ENCODE data around the gene TCF25. TPM values are rescaled to one million over a fixed set of nuclear protein-coding genes. Genes with fewer than 3 reads are reported as not detected.
"Not testable (repeated sequence)": the region's sequence is repeated elsewhere in the genome, so short reads cannot be mapped to it uniquely, and the experiment has no call there.

Gene TCF25
- total RNA-seq, 1 donor from 2014 or later = 82.2 TPM

GRCh38 chr16:89922884-89923639 lies 49.7 kb downstream of the TCF25 start, which contains the start of gene TUBB3:
TUBB3 (plus strand) TSS chr16:89923342; CDS start chr16:89923402, 60 bp downstream.
- intact Hi-C loops (cut with DNase I) = no loop called here
- ATAC-seq = peak; percentile 45
- DNase-seq (ENCODE audit: missing footprints) = peak; percentile 91

- DNase-seq (ENCODE audit: missing footprints) = no peak
- ATAC-seq = no peak
- intact Hi-C loops (cut with DNase I) = no loop called here
Observed at GRCh38 chr16:89923640-89924296, 50.4 kb downstream of the TCF25 start.

DNA sequence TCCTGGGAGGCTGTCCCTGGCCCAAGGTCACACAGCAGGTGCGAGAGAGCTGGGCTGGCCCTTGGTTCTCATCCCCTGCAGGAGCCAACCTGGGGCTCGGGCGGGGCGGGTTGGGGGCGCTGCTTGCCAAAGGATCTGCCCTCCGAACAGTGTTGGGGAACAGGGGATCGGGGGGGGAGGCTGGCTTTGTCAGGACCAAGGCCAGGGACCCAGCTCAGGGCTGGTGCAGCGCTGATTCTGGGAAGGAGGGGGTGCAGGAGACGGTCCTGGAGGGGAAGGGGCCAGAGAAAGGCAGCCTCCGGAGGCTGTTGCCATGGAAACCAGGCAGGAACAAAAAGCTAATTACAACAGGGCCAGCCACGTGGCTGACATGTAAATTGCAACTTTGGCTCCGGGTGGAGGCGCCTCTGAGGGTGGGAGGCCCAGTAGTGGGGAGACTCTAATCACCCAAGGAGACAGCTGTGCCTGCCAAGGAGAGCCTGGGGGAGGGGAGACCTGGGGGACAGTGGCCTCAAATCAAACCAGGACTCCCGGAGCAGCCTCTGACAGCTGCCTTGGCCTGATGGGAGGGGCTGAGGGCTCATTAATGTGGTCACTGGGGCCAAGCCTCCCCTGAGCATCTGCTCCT lies 51.0 kb downstream of the TCF25 start:
- intact Hi-C loops (cut with DNase I) = no loop called here
- DNase-seq (ENCODE audit: missing footprints) (no peak), ATAC-seq (no peak)

DNA sequence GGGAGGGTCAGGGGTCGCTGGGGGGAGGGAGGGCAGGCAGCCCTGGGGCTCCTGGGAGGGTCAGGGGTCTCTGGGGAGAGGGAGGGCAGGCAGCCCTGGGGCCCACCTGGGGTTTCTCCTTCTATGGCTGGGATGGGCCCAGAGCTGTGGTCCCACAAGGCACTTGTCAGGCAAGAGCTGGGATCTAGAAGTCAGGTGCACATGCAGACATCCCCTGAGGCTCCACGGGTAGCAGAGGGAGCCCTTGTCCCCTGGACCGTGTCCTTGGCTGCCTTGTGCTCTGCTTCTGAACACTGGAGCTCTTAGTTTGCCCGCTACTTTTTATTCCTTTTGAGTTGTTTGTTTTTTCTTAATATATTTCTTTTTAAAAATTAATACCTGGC lies 51.5 kb downstream of the TCF25 start:
- DNase-seq (ENCODE audit: missing footprints) (no peak), ATAC-seq (no peak)
- intact Hi-C loops (cut with DNase I) = no loop called here

- intact Hi-C loops (cut with DNase I) = no loop called here
- no peak for ATAC-seq
- no peak for DNase-seq (ENCODE audit: missing footprints)
Observed at GRCh38 chr16:89925596-89926079, 52.2 kb downstream of the TCF25 start.

DNA sequence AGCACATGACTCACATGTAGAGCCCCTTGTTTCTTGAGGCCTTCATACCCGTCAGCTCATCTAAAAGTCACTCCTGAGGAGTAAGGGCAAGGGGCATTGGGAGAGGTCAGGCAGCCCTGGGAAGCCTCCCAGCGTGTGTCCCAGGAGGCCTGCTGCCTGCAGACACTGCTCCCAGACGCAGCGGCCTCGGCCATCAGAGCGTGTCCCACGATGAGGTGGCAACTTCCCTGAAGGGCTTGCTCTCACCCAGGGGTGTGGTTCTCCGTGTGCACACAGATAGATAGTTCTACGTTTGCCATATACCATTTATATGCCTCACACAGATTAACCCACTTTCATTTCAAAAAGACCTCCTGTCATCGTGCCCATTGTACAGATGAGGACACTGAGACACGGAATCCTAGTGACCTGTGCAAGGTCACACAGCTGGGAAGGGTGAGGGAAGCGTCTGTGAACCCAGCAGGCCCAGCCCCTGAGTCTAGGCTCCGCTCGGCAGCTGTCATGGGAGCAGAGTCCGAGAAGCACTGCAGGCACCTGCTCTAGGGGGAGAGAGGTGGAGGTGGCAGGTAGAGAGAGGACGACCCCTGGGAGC lies 58.0 kb downstream of the TCF25 start:
- ATAC-seq = no peak
- DNase-seq (ENCODE audit: missing footprints) = no peak
- intact Hi-C loops (cut with DNase I) = no loop called here

- no peak for ATAC-seq
Observed at GRCh38 chr16:89931964-89932363, 58.6 kb downstream of the TCF25 start.

DNA sequence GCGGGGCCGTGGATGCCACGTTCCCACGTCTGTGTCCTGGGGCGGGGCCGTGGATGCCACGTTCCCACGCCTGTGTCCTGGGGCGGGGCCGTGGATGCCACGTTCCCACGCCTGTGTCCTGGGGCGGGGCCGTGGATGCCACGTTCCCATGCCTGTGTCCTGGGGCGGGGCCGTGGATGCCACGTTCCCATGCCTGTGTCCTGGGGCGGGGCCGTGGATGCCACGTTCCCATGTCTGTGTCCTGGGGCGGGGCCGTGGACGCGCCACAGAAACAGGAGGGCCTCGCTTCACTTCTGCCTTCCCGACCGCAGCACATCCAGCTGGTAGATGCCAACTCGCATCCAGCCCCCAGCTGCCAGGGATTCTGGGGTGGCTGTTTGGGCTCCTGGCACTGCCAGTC lies 60.6 kb downstream of the TCF25 start:
- intact Hi-C loops (cut with DNase I); DNase-seq (ENCODE audit: missing footprints); ATAC-seq: not testable (repeated sequence)

More at GRCh38 chr16:89931964-89932363, 58.6 kb downstream of the TCF25 start:
- intact Hi-C loops (cut with DNase I) = no loop called here
- DNase-seq (ENCODE audit: missing footprints) = peak; percentile 20

DNA sequence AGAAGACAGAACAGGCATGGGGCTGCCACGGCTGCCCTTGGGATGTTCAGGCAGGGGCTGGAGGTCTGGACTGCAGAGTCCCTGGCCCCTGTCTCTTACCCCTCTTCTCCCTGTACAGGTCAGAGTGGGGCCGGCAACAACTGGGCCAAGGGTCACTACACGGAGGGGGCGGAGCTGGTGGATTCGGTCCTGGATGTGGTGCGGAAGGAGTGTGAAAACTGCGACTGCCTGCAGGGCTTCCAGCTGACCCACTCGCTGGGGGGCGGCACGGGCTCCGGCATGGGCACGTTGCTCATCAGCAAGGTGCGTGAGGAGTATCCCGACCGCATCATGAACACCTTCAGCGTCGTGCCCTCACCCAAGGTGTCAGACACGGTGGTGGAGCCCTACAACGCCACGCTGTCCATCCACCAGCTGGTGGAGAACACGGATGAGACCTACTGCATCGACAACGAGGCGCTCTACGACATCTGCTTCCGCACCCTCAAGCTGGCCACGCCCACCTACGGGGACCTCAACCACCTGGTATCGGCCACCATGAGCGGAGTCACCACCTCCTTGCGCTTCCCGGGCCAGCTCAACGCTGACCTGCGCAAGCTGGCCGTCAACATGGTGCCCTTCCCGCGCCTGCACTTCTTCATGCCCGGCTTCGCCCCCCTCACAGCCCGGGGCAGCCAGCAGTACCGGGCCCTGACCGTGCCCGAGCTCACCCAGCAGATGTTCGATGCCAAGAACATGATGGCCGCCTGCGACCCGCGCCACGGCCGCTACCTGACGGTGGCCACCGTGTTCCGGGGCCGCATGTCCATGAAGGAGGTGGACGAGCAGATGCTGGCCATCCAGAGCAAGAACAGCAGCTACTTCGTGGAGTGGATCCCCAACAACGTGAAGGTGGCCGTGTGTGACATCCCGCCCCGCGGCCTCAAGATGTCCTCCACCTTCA lies 61.5 kb downstream of the TCF25 start:
- DNase-seq (ENCODE audit: missing footprints) (no peak), ATAC-seq (no peak)
- intact Hi-C loops (cut with DNase I) = no loop called here

DNA sequence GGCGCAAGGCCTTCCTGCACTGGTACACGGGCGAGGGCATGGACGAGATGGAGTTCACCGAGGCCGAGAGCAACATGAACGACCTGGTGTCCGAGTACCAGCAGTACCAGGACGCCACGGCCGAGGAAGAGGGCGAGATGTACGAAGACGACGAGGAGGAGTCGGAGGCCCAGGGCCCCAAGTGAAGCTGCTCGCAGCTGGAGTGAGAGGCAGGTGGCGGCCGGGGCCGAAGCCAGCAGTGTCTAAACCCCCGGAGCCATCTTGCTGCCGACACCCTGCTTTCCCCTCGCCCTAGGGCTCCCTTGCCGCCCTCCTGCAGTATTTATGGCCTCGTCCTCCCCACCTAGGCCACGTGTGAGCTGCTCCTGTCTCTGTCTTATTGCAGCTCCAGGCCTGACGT lies 62.2 kb downstream of the TCF25 start:
- intact Hi-C loops (cut with DNase I); DNase-seq (ENCODE audit: missing footprints); ATAC-seq: not testable (repeated sequence)

DNA sequence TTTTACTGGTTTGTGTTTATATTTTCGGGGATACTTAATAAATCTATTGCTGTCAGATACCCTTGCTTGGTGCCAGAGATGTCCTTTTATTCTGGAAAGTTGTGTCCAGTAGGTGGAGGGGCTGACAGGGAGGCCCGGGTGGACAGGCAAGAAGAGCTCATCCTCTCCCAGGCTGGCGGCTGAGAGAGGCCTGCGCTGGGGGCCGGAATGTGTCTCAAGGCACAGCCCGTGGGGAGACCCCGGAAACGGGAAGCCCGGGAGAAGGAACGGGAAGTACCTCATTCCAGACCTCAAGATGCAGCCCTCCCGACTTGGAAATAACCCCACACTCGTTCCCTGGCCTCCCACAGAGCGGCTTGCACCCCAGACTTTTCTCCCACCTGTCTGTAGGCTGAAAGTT lies 62.6 kb downstream of the TCF25 start:
- no peak for DNase-seq (ENCODE audit: missing footprints)
- ATAC-seq = no peak
- intact Hi-C loops (cut with DNase I) = no loop called here

DNA sequence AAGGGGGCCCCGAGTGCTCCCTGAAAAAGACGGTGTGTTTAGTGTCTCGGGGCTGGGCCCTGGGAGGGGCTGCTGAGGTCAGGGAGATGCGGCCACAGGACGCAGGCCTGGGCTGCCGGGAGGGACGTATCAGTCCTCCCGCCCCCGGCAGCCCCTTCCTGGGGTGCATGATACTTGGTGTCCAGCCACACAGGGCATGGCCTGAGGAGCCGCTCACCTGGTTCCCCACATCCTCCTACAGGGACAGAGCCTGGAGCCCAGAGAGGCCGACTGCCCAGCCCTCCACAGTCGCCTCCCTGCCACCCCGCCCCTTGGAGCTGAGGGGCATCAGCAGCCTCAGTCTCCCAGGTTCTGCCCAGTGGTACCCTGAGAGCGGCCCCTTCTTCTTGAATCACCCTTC lies 63.1 kb downstream of the TCF25 start:
- no peak for DNase-seq (ENCODE audit: missing footprints)
- intact Hi-C loops (cut with DNase I) = no loop called here
- ATAC-seq = no peak

- no peak for DNase-seq (ENCODE audit: missing footprints)
- intact Hi-C loops (cut with DNase I) = no loop called here
- no peak for ATAC-seq
Observed at GRCh38 chr16:89936981-89937380, 63.6 kb downstream of the TCF25 start.

DNA sequence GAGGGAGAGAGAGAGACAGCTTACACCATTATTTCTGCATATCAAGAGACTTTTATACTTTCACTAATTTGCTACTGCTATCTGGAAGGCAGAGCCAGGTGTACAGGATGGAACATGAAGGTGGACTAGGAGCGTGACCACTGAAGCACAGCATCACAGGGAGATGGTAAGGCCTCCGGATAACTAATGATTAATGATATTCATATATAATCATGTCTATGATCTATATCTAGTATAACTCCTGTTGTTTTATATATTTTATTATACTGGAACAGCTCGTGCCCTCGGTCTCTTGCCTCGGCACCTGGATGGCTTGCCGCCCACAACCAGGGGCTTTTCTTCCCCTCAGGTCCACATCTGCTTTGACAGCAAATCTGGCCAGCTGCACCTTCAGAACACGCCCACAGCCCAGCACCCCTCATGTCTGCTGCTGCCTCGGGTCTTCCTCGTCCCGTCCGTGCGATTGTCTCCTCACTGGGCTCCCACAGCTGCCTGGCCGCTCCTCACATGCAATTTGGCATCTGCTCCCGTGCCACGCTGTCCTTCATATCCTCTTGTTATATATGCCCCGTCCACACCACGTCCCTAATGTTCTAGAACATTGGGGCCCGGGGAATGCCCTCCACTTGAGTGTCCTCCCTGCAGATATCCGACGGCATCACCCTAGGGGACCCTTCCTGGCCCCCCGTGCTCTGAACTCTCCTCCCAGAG lies 64.9 kb downstream of the TCF25 start:
- DNase-seq (ENCODE audit: missing footprints) = peak; percentile 59
- no peak for ATAC-seq
- intact Hi-C loops (cut with DNase I) = no loop called here

DNA sequence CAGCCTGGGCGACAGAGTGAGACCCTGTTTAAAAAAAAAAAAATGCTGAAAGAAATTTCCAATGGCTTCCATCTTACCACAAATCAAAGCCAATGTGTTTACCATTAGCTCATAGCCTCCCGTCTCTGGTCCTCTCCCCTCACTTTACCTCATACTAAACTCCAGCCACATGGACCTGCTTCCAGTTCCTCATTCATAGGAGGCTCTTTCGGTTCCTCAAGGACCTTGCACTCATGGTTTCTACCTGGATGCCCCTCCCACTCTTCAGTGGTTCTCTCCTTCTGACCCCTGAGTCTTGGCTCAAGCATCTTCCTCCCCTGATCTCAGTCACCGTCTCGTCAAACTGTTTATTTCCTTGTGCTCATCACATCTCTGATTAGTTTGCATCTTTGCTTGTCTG lies 71.4 kb downstream of the TCF25 start:
- ATAC-seq (no peak), DNase-seq (ENCODE audit: missing footprints) (no peak)
- intact Hi-C loops (cut with DNase I) = no loop called here

DNA sequence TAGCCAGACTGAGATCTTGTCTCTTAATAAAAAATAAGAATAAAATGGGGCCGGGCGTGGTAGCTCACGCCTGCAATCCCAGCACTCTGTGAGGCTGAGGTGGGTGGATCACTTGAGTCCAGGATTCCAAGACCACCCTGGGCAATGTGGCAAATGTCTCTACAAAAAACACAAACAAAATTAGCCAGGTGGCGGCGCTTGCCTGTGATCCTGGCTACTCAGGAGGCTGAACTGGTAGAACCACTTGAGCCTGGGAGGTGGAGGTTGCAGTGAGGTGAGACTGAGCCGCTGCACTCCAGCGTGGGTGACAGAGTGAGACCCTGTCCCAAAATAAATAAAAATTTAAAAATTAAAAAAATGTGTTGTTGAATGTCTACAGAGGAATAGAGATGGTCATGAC lies 72.3 kb downstream of the TCF25 start:
- ATAC-seq = no peak
- DNase-seq (ENCODE audit: missing footprints) = peak; percentile 11
- intact Hi-C loops (cut with DNase I) = no loop called here

DNA sequence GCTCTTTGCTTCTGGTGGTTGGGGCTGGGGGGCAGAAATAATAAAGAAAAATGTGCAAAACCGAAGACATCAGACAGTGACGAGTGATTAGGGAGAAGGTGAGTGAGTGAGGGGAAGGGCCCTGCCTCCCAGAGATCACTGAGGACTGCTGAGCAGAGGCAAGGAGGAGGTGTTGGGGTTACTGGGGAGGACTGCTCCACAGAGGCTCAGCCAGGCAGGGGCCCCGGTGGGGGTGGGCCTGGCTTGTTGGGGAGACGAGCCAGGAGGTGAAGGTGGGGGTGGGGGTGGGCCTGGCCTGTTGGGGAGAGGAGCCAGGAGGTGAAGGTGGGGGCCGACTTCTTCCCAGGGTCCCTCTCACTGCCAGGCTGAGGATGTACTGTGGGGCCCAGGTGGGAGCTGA lies 73.1 kb downstream of the TCF25 start:
- intact Hi-C loops (cut with DNase I) = no loop called here
- peak; percentile 21 for DNase-seq (ENCODE audit: missing footprints)
- ATAC-seq = no peak

Measured in Right ventricle myocardium inferior (tissue), 1 donor.